ENCODE measurements around the gene TSPAN31.

GRCh38 chr12:57700317-57700716 lies 44.5 kb upstream of the TSPAN31 start:
- TF ChIP-seq EZH2 (IDR thresholded peaks at IDR 0.05; ENCODE audit: insufficient read depth, poor library complexity, severe bottlenecking) = no peak
- no peak for TF ChIP-seq EZH2phosphoT487 (IDR thresholded peaks at IDR 0.05; ENCODE audit: insufficient read depth, low read depth)

Measured in GM23248 (cell line).